H1 (cell line): ENCODE results near the gene SLC9A2. TPM values are rescaled to one million over a fixed set of nuclear protein-coding genes. Genes with fewer than 3 reads are reported as not detected.

Experiments
- CTCF ChIA-PET: fragments of 300-600 bp; sonication (Branson Sonifier 250); formaldehyde crosslinking; loops from one replicate; lab custom pipeline; 2021; ENCODE audit not compliant: partially characterized antibody; lab: Charles Lee
- POLR2A ChIA-PET: fragments of 300-600 bp; sonication (Branson Sonifier 250); formaldehyde crosslinking; loops from one replicate; lab custom pipeline; 2021; ENCODE audit warnings: inconsistent platforms; ENCODE audit not compliant: partially characterized antibody; lab: Charles Lee
- DNase-seq, 2 experiments: peaks; one replicate each; pipeline versions ENCODE4 v3.0.0 to v3.0.0-alpha.2; 2010 to 2022; ENCODE audit warnings: low spot score in 2 of 2, low read depth in 1 of 2, mixed read lengths in 1 of 2
- FAIRE-seq: peaks from 2 replicates; lab custom pipeline; 2011; peaks lifted over from hg19 to GRCh38; lab: Jason Lieb, UNC
- H2AFZ ChIP-seq: 2 replicates; pipeline ENCODE4 v1.8.1; 2012; ENCODE audit warnings: low read length, inconsistent platforms
- H2AK5ac ChIP-seq: 2 replicates; pipeline ENCODE4 v1.6.1; 2013; ENCODE audit warnings: low read depth, low read length
- H2BK120ac ChIP-seq: replicated peaks from 2 replicates; pipeline ENCODE3; 2013; ENCODE audit warnings: low read depth, low read length, inconsistent platforms
- H2BK12ac ChIP-seq: 2 replicates; pipeline ENCODE4 v1.6.1; 2013; ENCODE audit warnings: low read depth, low read length
- H2BK15ac ChIP-seq: 2 replicates; pipeline ENCODE4 v1.6.1; 2013; ENCODE audit warnings: low read length
- H2BK20ac ChIP-seq: 2 replicates; pipeline ENCODE4 v1.6.1; 2013; ENCODE audit warnings: low read length
- H2BK5ac ChIP-seq: 2 replicates; pipeline ENCODE4 v1.6.1; 2013; ENCODE audit warnings: low read depth, low read length
- H3K14ac ChIP-seq: 2 replicates; pipeline ENCODE4 v1.6.1; 2013; ENCODE audit warnings: inconsistent platforms; ENCODE audit not compliant: insufficient read length
- H3K18ac ChIP-seq: 2 replicates; pipeline ENCODE4 v1.6.1; 2013; ENCODE audit warnings: low read length; ENCODE audit errors: extremely low read depth
- H3K23ac ChIP-seq: 2 replicates; pipeline ENCODE4 v1.6.1; 2013; ENCODE audit warnings: inconsistent platforms; ENCODE audit not compliant: insufficient read length
- H3K23me2 ChIP-seq: 2 replicates; pipeline ENCODE4 v1.6.1; 2013; ENCODE audit warnings: low read depth, low read length
- H3K27ac ChIP-seq: 2 replicates; pipeline ENCODE4 v1.6.1; 2011; ENCODE audit warnings: low read depth, low read length, inconsistent platforms
- H3K27me3 ChIP-seq, 4 experiments: replicated peaks in 1 of 4; 1 replicate in 1 of 4; 2 replicates in 3 of 4; pipeline versions ENCODE4 v1.6.1 to v1.8.1; 2011 to 2013; ENCODE audit warnings: low read length in 3 of 4, mild to moderate bottlenecking in 3 of 4, inconsistent platforms in 2 of 4, mixed read lengths in 2 of 4, moderate library complexity in 1 of 4; ENCODE audit not compliant: control insufficient read depth in 3 of 4, insufficient read depth in 3 of 4; ENCODE audit errors: extremely low read depth in 1 of 4
- H3K36me3 ChIP-seq, 4 experiments: 2 replicates each; pipeline versions ENCODE4 v1.6.1 to v1.8.1; 2011 to 2013; ENCODE audit warnings: mild to moderate bottlenecking in 4 of 4, low read length in 3 of 4, moderate library complexity in 2 of 4, control low read depth in 1 of 4, inconsistent platforms in 1 of 4; ENCODE audit not compliant: insufficient read depth in 4 of 4, control insufficient read depth in 2 of 4
- H3K4ac ChIP-seq: replicated peaks from 2 replicates; pipeline ENCODE3; 2013; ENCODE audit warnings: low read length, low read depth, mixed read lengths, inconsistent platforms; ENCODE audit not compliant: insufficient read length
- H3K4me1 ChIP-seq, 4 experiments: replicated peaks in 1 of 4; 1 replicate in 1 of 4; 2 replicates in 3 of 4; pipeline versions ENCODE4 v1.6.1 to v1.8.1; 2011 to 2013; ENCODE audit warnings: low read length in 3 of 4, inconsistent platforms in 2 of 4, mixed read lengths in 1 of 4; ENCODE audit not compliant: insufficient read depth in 4 of 4, control insufficient read depth in 3 of 4
- H3K4me2 ChIP-seq, 2 experiments: 2 replicates each; pipeline versions ENCODE4 v1.6.1 to v1.8.1; 2011 to 2013; ENCODE audit warnings: low read depth in 2 of 2, low read length in 2 of 2, control low read depth in 1 of 2, inconsistent platforms in 1 of 2, mild to moderate bottlenecking in 1 of 2; ENCODE audit not compliant: insufficient read depth in 1 of 2
- H3K4me3 ChIP-seq, 4 experiments: fragments of 200-600, 300-600 bp in 1 of 4; sonication (generic), shearing (Covaris generic), sonication (Bioruptor Twin) in 1 of 4; 2 replicates each; pipeline versions ENCODE4 v1.5.1 to v1.8.1; 2011 to 2016; ENCODE audit warnings: low read length in 4 of 4, low read depth in 3 of 4, control low read depth in 2 of 4, inconsistent platforms in 2 of 4, mild to moderate bottlenecking in 2 of 4, mixed read lengths in 1 of 4, moderate library complexity in 1 of 4; ENCODE audit not compliant: insufficient read depth in 2 of 4; ENCODE audit errors: extremely low read depth in 1 of 4
- H3K56ac ChIP-seq: replicated peaks from 2 replicates; pipeline ENCODE3; 2013; ENCODE audit warnings: low read depth, mild to moderate bottlenecking, mixed read lengths, low read length, inconsistent platforms; ENCODE audit not compliant: insufficient read length
- H3K79me1 ChIP-seq: 2 replicates; pipeline ENCODE4 v1.6.1; 2013; ENCODE audit warnings: low read depth, low read length, control low read depth
- H3K79me2 ChIP-seq, 2 experiments: 2 replicates each; pipeline versions ENCODE4 v1.6.1 to v1.8.1; 2012 to 2013; ENCODE audit warnings: low read length in 2 of 2, mild to moderate bottlenecking in 2 of 2, inconsistent platforms in 1 of 2; ENCODE audit not compliant: insufficient read depth in 2 of 2, control insufficient read depth in 1 of 2
- H3K9ac ChIP-seq, 4 experiments: replicated peaks in 1 of 4; 1 replicate in 1 of 4; 2 replicates in 3 of 4; pipeline versions ENCODE4 v1.6.1 to v1.8.1; 2011 to 2013; ENCODE audit warnings: low read depth in 3 of 4, low read length in 3 of 4, control low read depth in 2 of 4, mild to moderate bottlenecking in 2 of 4, moderate library complexity in 2 of 4, inconsistent platforms in 1 of 4; ENCODE audit errors: extremely low read depth in 1 of 4
- H3K9me3 ChIP-seq, 2 experiments: 2 replicates each; pipeline versions ENCODE4 v1.6.1 to v1.8.1; 2012 to 2013; ENCODE audit warnings: mild to moderate bottlenecking in 2 of 2, moderate library complexity in 2 of 2, control low read depth in 1 of 2, inconsistent platforms in 1 of 2, low read depth in 1 of 2, low read length in 1 of 2, mixed read lengths in 1 of 2; ENCODE audit not compliant: insufficient read depth in 2 of 2
- H4K20me1 ChIP-seq, 2 experiments: replicated peaks in 1 of 2; 2 replicates each; pipeline versions ENCODE3 to v1.8.1; 2011 to 2013; ENCODE audit warnings: inconsistent platforms in 2 of 2, low read length in 2 of 2, mild to moderate bottlenecking in 1 of 2; ENCODE audit not compliant: insufficient read depth in 2 of 2, control insufficient read depth in 1 of 2
- H4K5ac ChIP-seq: 2 replicates; pipeline ENCODE4 v1.6.1; 2013; ENCODE audit warnings: low read length, low read depth, mixed read lengths, inconsistent platforms; ENCODE audit not compliant: insufficient read length
- H4K8ac ChIP-seq: 2 replicates; pipeline ENCODE4 v1.8.0; 2013; ENCODE audit warnings: mild to moderate bottlenecking, moderate library complexity, low read length, inconsistent platforms; ENCODE audit not compliant: insufficient read depth; ENCODE audit errors: extremely low read depth
- H4K91ac ChIP-seq: replicated peaks from 2 replicates; pipeline ENCODE3; 2013; ENCODE audit warnings: low read length, mixed read lengths, inconsistent platforms; ENCODE audit not compliant: insufficient read length
- ASH2L ChIP-seq: fragments of 200-600, 300-600 bp; sonication (generic); IDR thresholded peaks from one replicate; pipeline ENCODE4 v1.7.1; 2017; ENCODE audit warnings: low read length
- GTF2F1 ChIP-seq: IDR thresholded peaks from 2 replicates; pipeline ENCODE4 v1.6.1; 2012; ENCODE audit warnings: low read depth, low read length, improper control_type of control experiment, borderline replicate concordance
- HDAC6 ChIP-seq: IDR thresholded peaks from one replicate; pipeline ENCODE4 v1.7.1; 2012; ENCODE audit warnings: low read depth, mild to moderate bottlenecking, inconsistent platforms, low read length, moderate library complexity
- WGBS, 2 experiments: shearing (Covaris generic) in 1 of 2; methylation state at CpG; one replicate each; pipeline versions ENCODE4 v1.1.6 to v1.1.7; 2013 to 2015; ENCODE audit warnings: low lambda C conversion rate in 2 of 2, mixed read lengths in 2 of 2, inconsistent platforms in 1 of 2, low coverage in 1 of 2, missing lambda C conversion rate in 1 of 2; ENCODE audit not compliant: insufficient replicate concordance in 2 of 2, insufficient coverage in 1 of 2, insufficient read length in 1 of 2; ENCODE audit errors: extremely low coverage in 1 of 2, missing lambda C conversion rate in 1 of 2; 5-methylcytosine and 5-hydroxymethylcytosine counted together
- polyA plus RNA-seq, 7 experiments: library from polyadenylated mRNA; depleted of rRNA in 3 of 7; stranded (reverse) in 5 of 7; unstranded in 2 of 7; fragments of >200 nt in 5 of 7; fragments of 200-250 nt in 2 of 7; gene quantifications; 1 replicate in 5 of 7; 2 replicates in 1 of 7; 4 replicates in 1 of 7; pipeline versions ENCODE4 v1.2.1 to v1.2.3, GENCODE V29; 2011 to 2013; ENCODE audit warnings: missing spikeins in 2 of 7, mixed read lengths in 2 of 7
- total RNA-seq: library from RNA; stranded (reverse); fragmentation: NEBNext Ultra II Directional; extraction: Animal tissue kit (Norgen Biotek cat#: 25700); gene quantifications from 2 replicates; pipeline ENCODE4 v1.2.1, GENCODE V29; 2021

Gene SLC9A2
- total and polyA plus RNA-seq, 2 of the 8 experiments (the other 6 are each of a cell fraction or from before 2014, with no cell fraction given) = 0.06 to 0.13 TPM

- Histone ChIP-seq H3K4me2 (peak overlapping the region; percentile 82 to 84), H3K4me3 (peak overlapping the region in 3 of 4 experiments; percentile 83 to 96 (median 95); a peak in 4 of 8 replicates), H3K14ac (no peak overlapping the region), H4K5ac (no peak overlapping the region), H3K18ac (no peak overlapping the region), H2AFZ (no peak overlapping the region), H3K23ac (no peak overlapping the region), H3K4me1 (peaks cover 0 to 9% (median 1%) of the 10 kb centered on the region in 4 experiments; a peak in 4 of 7 replicates), H2BK20ac (no peak overlapping the region), H3K56ac (no peak overlapping the region), H2BK15ac (no peak overlapping the region), H3K9me3 (no peaks in the 10 kb centered on the region), H3K27ac (no peak overlapping the region), H2BK12ac (no peak overlapping the region), H3K79me2 (peaks cover 8 to 40% of the 10 kb centered on the region in 2 experiments), H3K23me2 (peaks cover 14% of the 10 kb centered on the region), H4K8ac (no peak overlapping the region), H3K27me3 (no peaks in the 10 kb centered on the region), H3K4ac (no peak overlapping the region), H2AK5ac (no peak overlapping the region), H2BK120ac (no peak overlapping the region), H3K9ac (no peak overlapping the region), H2BK5ac (no peak overlapping the region), H4K91ac (no peak overlapping the region), H3K79me1 (peaks cover 6% of the 10 kb centered on the region), H3K36me3 (no peaks in the 10 kb centered on the region), H4K20me1 (no peaks in the 10 kb centered on the region)
- CTCF ChIA-PET = interaction anchor here (1.0 to 2.9 kb wide), 3 partner anchors 16 to 24 kb away, joined by 3 to 30 read pairs (median 3); no protein-coding TSS in a partner anchor
- FAIRE-seq (no peak), DNase-seq (no peak)
- WGBS, 2 experiments = 83 to 100% methylated on average over 1 of the region's 1 CpG
- POLR2A ChIA-PET = no interaction called here
- no peak for TF ChIP-seq HDAC6
- no peak for TF ChIP-seq ASH2L
- TF ChIP-seq GTF2F1 = no peak
Measured at GRCh38 chr2:102737431-102737830, 118.1 kb downstream of the SLC9A2 start.
